ENCODE data around the gene SPPL2A.
"Not testable (repeated sequence)": the region's sequence is repeated elsewhere in the genome, so short reads cannot be mapped to it uniquely, and the experiment has no call there.

The SPPL2A gene

GRCh38 chr15:50765195-50765967, at the start of gene SPPL2A:
Gene SPPL2A (minus strand): TSS chr15:50765706. CDS start chr15:50765533, 173 bp downstream.
- peak; percentile 7 to 79 for DNase-seq

- DNase-seq = no peak
These were observed 49.1 kb upstream of the SPPL2A start for GRCh38 chr15:50814634-50815033.

GRCh38 chr15:50813865-50814264, 48.4 kb upstream of the SPPL2A start:
- no peak for DNase-seq

- DNase-seq = no peak
These were observed 47.6 kb upstream of the SPPL2A start for GRCh38 chr15:50813089-50813488.

GRCh38 chr15:50812181-50812506, 46.6 kb upstream of the SPPL2A start:
- DNase-seq = not testable (repeated sequence)

GRCh38 chr15:50811461-50812180, 46.1 kb upstream of the SPPL2A start:
- DNase-seq = not testable (repeated sequence)

GRCh38 chr15:50810128-50810527, 44.6 kb upstream of the SPPL2A start:
- DNase-seq = no peak

- DNase-seq = no peak
These were observed 43.2 kb upstream of the SPPL2A start for GRCh38 chr15:50808728-50809127.

GRCh38 chr15:50803479-50804180, 38.1 kb upstream of the SPPL2A start:
- DNase-seq = no peak

GRCh38 chr15:50800715-50801114, 35.2 kb upstream of the SPPL2A start:
- DNase-seq = no peak

- DNase-seq = no peak
These were observed 33.2 kb upstream of the SPPL2A start for GRCh38 chr15:50798684-50799083.

- DNase-seq = no peak
These were observed 32.4 kb upstream of the SPPL2A start for GRCh38 chr15:50797926-50798325.

GRCh38 chr15:50791486-50791885, 26.0 kb upstream of the SPPL2A start:
- DNase-seq = no peak

GRCh38 chr15:50790778-50791453, 25.4 kb upstream of the SPPL2A start:
- DNase-seq = no peak

- no peak for DNase-seq
These were observed 21.4 kb upstream of the SPPL2A start for GRCh38 chr15:50786871-50787270.

GRCh38 chr15:50786438-50786837, 20.9 kb upstream of the SPPL2A start:
- DNase-seq = no peak

GRCh38 chr15:50783895-50784294, 18.4 kb upstream of the SPPL2A start:
- DNase-seq = no peak

GRCh38 chr15:50783411-50783810, 17.9 kb upstream of the SPPL2A start:
- no peak for DNase-seq

GRCh38 chr15:50778086-50778485, 12.6 kb upstream of the SPPL2A start:
- DNase-seq = no peak

- no peak for DNase-seq
These were observed 11.5 kb upstream of the SPPL2A start for GRCh38 chr15:50777042-50777441.

- DNase-seq = no peak
These were observed 8.9 kb upstream of the SPPL2A start for GRCh38 chr15:50774450-50774849.

- DNase-seq = no peak
These were observed 7.9 kb upstream of the SPPL2A start for GRCh38 chr15:50773389-50773788.

GRCh38 chr15:50767332-50767861, 1.9 kb upstream of the SPPL2A start:
- no peak for DNase-seq

Data from NCI-H187 (cell line).